ENCODE data around the gene GPR176.

DNA sequence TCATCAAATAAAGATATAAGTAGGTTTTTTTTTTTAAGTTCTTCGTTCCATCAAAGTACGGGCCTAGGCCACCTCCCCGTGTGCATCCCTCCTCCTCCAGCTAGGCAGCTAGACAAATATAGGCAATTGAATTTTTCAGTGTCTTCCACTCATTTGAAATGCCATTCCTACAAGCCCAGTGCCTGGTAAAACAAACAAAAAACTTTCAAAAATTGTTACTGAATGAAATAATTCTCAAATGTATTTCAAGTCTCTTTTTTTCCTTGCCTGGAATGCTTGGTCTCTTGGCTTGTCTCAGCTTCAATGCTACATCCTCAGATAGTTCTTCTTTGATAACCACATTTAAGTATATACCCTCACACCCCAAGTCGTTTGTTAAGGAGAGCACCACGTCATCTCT, 17.6 kb upstream of the GPR176 start:
- TF ChIP-seq POLR2AphosphoS5 (IDR thresholded peaks at IDR 0.05; ENCODE audit: low read depth, low read length): no peak
- TF ChIP-seq POLR2A (IDR thresholded peaks at IDR 0.05; ENCODE audit: low read depth, low read length): no peak
- TF ChIP-seq TAF1 (IDR thresholded peaks at IDR 0.05; ENCODE audit: low read depth, low read length): no peak
- no peak for TF ChIP-seq SPI1 (IDR thresholded peaks at IDR 0.05; ENCODE audit: low read depth, low read length)
